ENCODE measurements around the gene PLEKHN1. TPM values are rescaled to one million over a fixed set of nuclear protein-coding genes. Genes with fewer than 3 reads are reported as not detected.
"Not testable (repeated sequence)": the region's sequence is repeated elsewhere in the genome, so short reads cannot be mapped to it uniquely, and the experiment has no call there.

Gene PLEKHN1
- polyA plus RNA-seq, 3 donors from 2014 or later, result 0.14 to 2.2 (median 0.68) TPM

DNA sequence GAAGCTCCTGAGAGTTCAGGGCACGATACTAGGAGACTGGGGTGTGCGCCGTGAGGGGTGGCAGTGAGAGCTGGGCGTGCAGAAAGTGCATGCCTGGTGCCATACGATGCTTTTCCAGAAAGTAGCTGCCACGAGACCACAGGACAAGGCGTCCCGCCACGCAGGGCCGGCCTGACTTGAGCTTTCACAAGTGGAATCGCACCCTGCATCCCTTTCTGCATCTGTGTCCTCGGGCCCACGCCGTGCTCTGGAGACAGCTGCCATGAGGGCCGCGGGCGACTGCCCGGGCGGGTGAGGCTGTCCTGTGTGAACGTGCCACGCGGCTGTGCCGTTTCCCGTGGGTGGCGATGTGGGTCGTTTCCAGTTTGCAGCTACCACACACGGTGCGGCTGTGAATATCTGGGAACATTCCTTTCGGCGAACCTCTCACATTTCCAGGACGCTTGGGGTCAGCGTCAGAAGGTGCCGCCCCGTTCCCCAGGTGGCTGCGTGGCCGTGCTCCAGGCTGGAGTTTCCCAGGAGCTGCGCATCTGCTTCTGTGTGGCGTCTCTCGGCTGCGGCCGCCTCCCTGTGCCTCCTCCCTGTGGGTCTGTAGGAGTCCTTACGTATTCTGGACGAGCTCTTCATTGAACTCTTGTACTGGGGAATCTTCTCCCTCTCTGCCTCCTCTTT, 16.6 kb downstream of the PLEKHN1 start:
- no peak for DNase-seq
- H3K4me3 Mint-ChIP-seq, result no peak overlapping the region
- H3K27ac Mint-ChIP-seq, result no peak overlapping the region
- H3K27me3 Mint-ChIP-seq (ENCODE audit: low read depth in 3 of 3), result peaks cover 2 to 7% (median 3%) of the 10 kb centered on the region in 3 donors
- H3K9me3 Mint-ChIP-seq, result no peaks in the 10 kb centered on the region
- peaks cover 0 to 3% of the 10 kb centered on the region in 2 donors for H3K4me1 Mint-ChIP-seq
- H3K36me3 Mint-ChIP-seq, result no peaks in the 10 kb centered on the region

- Mint-ChIP-seq H3K36me3 (no peaks in the 10 kb centered on the region), H3K4me3 (no peak overlapping the region), H3K27me3 (ENCODE audit: low read depth in 3 of 3) (peaks cover 2 to 7% (median 5%) of the 10 kb centered on the region in 3 donors), H3K4me1 (no peaks in the 10 kb centered on the region), H3K27ac (no peak overlapping the region), H3K9me3 (peaks cover 0 to 2% (median 0%) of the 10 kb centered on the region in 6 donors)
- peak; percentile 51 to 59 (median 54) for DNase-seq
Measured at GRCh38 chr1:983798-984475, 17.7 kb downstream of the PLEKHN1 start.

GRCh38 chr1:984476-984814, 18.2 kb downstream of the PLEKHN1 start:
- DNase-seq, result no peak
- H3K9me3 Mint-ChIP-seq, result peaks cover 0 to 2% (median 0%) of the 10 kb centered on the region in 6 donors
- H3K4me1 Mint-ChIP-seq, result no peaks in the 10 kb centered on the region
- no peak overlapping the region for H3K4me3 Mint-ChIP-seq
- H3K27me3 Mint-ChIP-seq (ENCODE audit: low read depth in 3 of 3), result peaks cover 2 to 11% (median 5%) of the 10 kb centered on the region in 3 donors
- H3K36me3 Mint-ChIP-seq, result no peaks in the 10 kb centered on the region
- H3K27ac Mint-ChIP-seq, result no peak overlapping the region

- peaks cover 2 to 13% (median 5%) of the 10 kb centered on the region in 3 donors for H3K27me3 Mint-ChIP-seq (ENCODE audit: low read depth in 3 of 3)
- H3K27ac Mint-ChIP-seq, result no peak overlapping the region
- no peaks in the 10 kb centered on the region for H3K36me3 Mint-ChIP-seq
- H3K4me3 Mint-ChIP-seq, result no peak overlapping the region
- no peaks in the 10 kb centered on the region for H3K4me1 Mint-ChIP-seq
- peaks cover 0 to 2% (median 0%) of the 10 kb centered on the region in 6 donors for H3K9me3 Mint-ChIP-seq
- DNase-seq, result no peak
Measured at GRCh38 chr1:985126-985525, 18.8 kb downstream of the PLEKHN1 start.

DNA sequence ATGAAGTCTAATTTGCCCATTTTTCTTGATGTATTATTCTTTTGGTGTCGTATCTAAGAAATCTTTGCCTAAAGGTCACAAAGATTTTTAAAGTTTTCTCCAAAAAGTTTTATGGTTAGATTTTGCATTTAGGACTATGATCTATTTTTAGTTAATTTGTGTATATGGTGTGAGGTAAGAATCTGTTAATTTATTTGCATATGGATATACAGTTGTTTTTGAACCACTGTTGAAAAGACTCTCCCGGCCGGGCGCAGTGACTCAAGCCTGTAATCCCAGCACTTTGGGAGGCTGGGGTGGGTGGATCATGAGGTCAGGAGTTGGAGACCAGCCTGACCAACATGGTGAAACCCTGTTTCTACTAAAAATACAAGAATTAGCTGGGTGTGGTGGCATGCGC, 21.8 kb downstream of the PLEKHN1 start:
- H3K36me3 Mint-ChIP-seq, H3K9me3 Mint-ChIP-seq, H3K4me3 Mint-ChIP-seq, DNase-seq, H3K4me1 Mint-ChIP-seq, H3K27ac Mint-ChIP-seq: not testable (repeated sequence)
- peaks cover 2 to 23% (median 8%) of the 10 kb centered on the region in 3 donors for H3K27me3 Mint-ChIP-seq (ENCODE audit: low read depth in 3 of 3)

DNA sequence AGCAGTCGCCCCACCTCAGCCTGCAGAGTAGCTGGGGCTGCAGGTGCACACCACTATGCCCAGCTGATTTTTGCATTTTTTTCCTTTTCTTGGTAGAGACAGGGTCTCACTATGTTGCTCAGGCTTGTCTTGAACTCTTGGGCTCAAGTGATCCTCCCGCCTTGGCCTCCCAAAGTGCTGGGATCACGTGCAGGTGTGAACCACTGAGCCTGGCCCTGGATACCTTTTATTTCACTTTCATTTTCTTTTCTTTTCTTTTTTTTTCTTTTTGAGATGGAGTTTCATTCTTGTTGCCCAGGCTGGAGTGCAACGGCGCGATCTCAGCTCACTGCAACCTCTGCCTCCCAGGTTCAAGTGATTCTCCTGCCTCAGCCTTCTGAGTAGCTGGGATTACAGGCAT, 25.0 kb downstream of the PLEKHN1 start:
- H3K27ac Mint-ChIP-seq, H3K36me3 Mint-ChIP-seq, H3K4me1 Mint-ChIP-seq, H3K9me3 Mint-ChIP-seq, H3K4me3 Mint-ChIP-seq, DNase-seq: not testable (repeated sequence)
- H3K27me3 Mint-ChIP-seq (ENCODE audit: low read depth in 3 of 3), result peaks cover 7 to 21% (median 20%) of the 10 kb centered on the region in 3 donors

DNA sequence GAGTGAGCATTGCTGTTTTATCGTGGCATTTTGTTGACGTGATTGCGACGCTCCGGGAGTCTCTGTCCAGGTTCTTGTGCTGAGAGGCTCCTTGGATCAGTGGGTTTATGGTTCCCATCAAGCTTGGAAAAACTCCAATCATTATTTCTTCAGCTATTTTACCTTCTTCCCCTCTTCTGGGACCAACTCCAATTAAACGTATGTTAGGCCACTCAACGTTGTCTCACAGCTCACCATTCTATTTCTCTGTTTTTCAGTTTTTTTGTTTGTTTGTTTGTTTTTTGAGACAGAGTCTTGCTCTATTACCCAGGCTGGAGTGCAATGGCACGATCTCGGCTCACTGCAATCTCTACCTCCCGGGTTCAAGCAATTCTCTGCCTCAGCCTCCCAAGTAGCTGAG, 25.6 kb downstream of the PLEKHN1 start:
- H3K27me3 Mint-ChIP-seq (ENCODE audit: low read depth in 3 of 3), result peaks cover 7 to 22% (median 20%) of the 10 kb centered on the region in 3 donors
- H3K4me3 Mint-ChIP-seq, result no peak overlapping the region
- no peaks in the 10 kb centered on the region for H3K36me3 Mint-ChIP-seq
- DNase-seq, result no peak
- H3K9me3 Mint-ChIP-seq, result peaks cover 0 to 10% (median 1%) of the 10 kb centered on the region in 6 donors
- no peak overlapping the region for H3K27ac Mint-ChIP-seq
- H3K4me1 Mint-ChIP-seq, result peaks cover 0 to 3% of the 10 kb centered on the region in 2 donors

DNA sequence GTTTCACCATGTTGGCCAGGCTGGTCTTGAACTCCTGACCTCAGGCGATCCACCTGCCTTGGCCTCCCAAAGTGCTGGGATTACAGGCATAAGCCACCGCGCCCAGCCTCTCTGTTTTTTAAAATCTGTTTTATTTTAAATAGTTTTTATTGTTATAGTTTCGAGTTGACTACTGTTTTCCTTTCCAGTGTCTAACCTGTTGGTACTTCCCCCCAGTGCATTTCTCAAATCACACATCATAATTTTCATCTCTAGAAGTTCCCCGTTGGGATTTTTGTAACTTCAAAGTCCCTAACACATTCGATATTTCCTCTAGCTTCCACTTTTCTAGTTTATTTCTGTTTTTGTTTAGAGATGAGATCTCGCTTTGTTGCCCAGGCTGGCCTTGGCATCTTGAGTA, 26.1 kb downstream of the PLEKHN1 start:
- Mint-ChIP-seq H3K36me3 (no peaks in the 10 kb centered on the region), H3K4me3 (no peak overlapping the region), H3K27ac (no peak overlapping the region), H3K9me3 (peaks cover 0 to 10% (median 1%) of the 10 kb centered on the region in 6 donors), H3K27me3 (ENCODE audit: low read depth in 3 of 3) (peaks cover 9 to 24% (median 22%) of the 10 kb centered on the region in 3 donors), H3K4me1 (peaks cover 0 to 3% of the 10 kb centered on the region in 2 donors)
- no peak for DNase-seq

GRCh38 chr1:993379-993995, 27.2 kb downstream of the PLEKHN1 start:
- DNase-seq, result no peak
- H3K4me3 Mint-ChIP-seq, result no peak overlapping the region
- no peak overlapping the region for H3K27ac Mint-ChIP-seq
- no peaks in the 10 kb centered on the region for H3K36me3 Mint-ChIP-seq
- H3K27me3 Mint-ChIP-seq (ENCODE audit: low read depth in 3 of 3), result peaks cover 8 to 24% (median 21%) of the 10 kb centered on the region in 3 donors
- H3K9me3 Mint-ChIP-seq, result peaks cover 0 to 8% (median 1%) of the 10 kb centered on the region in 6 donors
- H3K4me1 Mint-ChIP-seq, result peaks cover 0 to 3% of the 10 kb centered on the region in 2 donors

DNA sequence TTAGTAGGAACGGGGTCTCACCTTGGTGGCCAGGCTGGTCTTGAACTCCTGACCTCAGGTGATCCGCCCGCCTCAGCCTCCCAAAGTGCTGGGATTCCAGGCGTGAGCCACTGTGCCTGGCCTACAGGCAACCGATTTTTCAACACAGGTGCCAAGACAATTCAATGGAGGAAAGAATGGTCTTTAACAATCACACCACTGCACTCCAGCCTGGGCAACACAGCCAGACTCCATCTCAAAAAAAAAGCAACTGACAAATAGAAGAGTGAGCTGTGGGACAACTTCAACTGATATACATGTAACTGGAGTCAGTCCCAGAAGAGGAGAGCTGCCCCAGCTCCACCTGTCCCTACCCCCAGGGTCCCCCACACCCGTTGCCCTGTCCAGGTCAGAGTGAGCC, 28.3 kb downstream of the PLEKHN1 start:
- H3K27me3 Mint-ChIP-seq (ENCODE audit: low read depth in 3 of 3), result peaks cover 13 to 19% (median 16%) of the 10 kb centered on the region in 3 donors
- H3K27ac Mint-ChIP-seq, H3K9me3 Mint-ChIP-seq, DNase-seq, H3K36me3 Mint-ChIP-seq, H3K4me1 Mint-ChIP-seq, H3K4me3 Mint-ChIP-seq: not testable (repeated sequence)

- H3K36me3 Mint-ChIP-seq, result no peaks in the 10 kb centered on the region
- peak overlapping the region in 1 of 6 donors; percentile 43 for H3K27ac Mint-ChIP-seq
- H3K4me1 Mint-ChIP-seq, result peaks cover 5 to 7% of the 10 kb centered on the region in 2 donors
- no peak for DNase-seq
- H3K4me3 Mint-ChIP-seq, result peak overlapping the region in 3 of 5 donors; percentile 7 to 17 (median 10)
- H3K9me3 Mint-ChIP-seq, result peaks cover 0 to 8% (median 1%) of the 10 kb centered on the region in 6 donors
- H3K27me3 Mint-ChIP-seq (ENCODE audit: low read depth in 3 of 3), result peaks cover 20% of the 10 kb centered on the region in 3 donors
Measured at GRCh38 chr1:995665-996633, 29.7 kb downstream of the PLEKHN1 start.

- peaks cover 6 to 7% of the 10 kb centered on the region in 2 donors for H3K4me1 Mint-ChIP-seq
- no peak for DNase-seq
- peak overlapping the region in 2 of 6 donors; percentile 46 to 71 for H3K27ac Mint-ChIP-seq
Measured at GRCh38 chr1:996851-997712, 30.8 kb downstream of the PLEKHN1 start.

DNA sequence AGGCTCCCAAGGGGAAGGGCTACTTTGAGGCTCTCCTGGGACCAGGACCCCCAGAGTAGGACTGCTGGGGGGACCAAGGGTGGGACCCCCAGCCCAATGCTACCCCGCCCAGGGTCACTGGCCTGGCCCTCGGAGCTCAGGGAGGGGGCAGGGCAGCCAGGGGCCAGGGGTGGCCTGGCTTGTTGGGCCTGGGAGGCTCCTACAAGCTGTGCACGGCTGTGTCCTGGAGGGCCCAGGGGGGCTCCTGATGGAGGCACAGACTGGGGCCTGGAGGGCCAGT, 31.4 kb downstream of the PLEKHN1 start:
- H3K9me3 Mint-ChIP-seq, result peaks cover 0 to 3% (median 0%) of the 10 kb centered on the region in 6 donors
- peaks cover 6 to 7% of the 10 kb centered on the region in 2 donors for H3K4me1 Mint-ChIP-seq
- H3K36me3 Mint-ChIP-seq, result no peaks in the 10 kb centered on the region
- peaks cover 15 to 26% (median 19%) of the 10 kb centered on the region in 3 donors for H3K27me3 Mint-ChIP-seq (ENCODE audit: low read depth in 3 of 3)
- H3K4me3 Mint-ChIP-seq, result peak overlapping the region in 1 of 5 donors; percentile 13
- H3K27ac Mint-ChIP-seq, result no peak overlapping the region
- no peak for DNase-seq

More at GRCh38 chr1:996851-997712, 30.8 kb downstream of the PLEKHN1 start:
- Mint-ChIP-seq H3K4me3 (peak overlapping the region in 2 of 5 donors; percentile 40 to 44), H3K36me3 (no peaks in the 10 kb centered on the region), H3K9me3 (peaks cover 0 to 5% (median 1%) of the 10 kb centered on the region in 6 donors), H3K27me3 (ENCODE audit: low read depth in 3 of 3) (peaks cover 14 to 24% (median 19%) of the 10 kb centered on the region in 3 donors)

All from immature natural killer cell (primary cell).